Spleen (tissue), 11 donors: Measurements from ENCODE around the gene LRAT. TPM values are rescaled to one million over a fixed set of nuclear protein-coding genes. Genes with fewer than 3 reads are reported as not detected.
"Not testable (repeated sequence)": the region's sequence is repeated elsewhere in the genome, so short reads cannot be mapped to it uniquely, and the experiment has no call there.

Source experiments
- DNase-seq: peaks from one replicate; pipeline ENCODE4 v3.0.0-alpha.2; 2020
- H3K27ac ChIP-seq, 8 donors: fragments of 200-600 bp; sonication (generic) in 7 of 8; 1 replicate in 4 of 8; 2 replicates in 4 of 8; pipeline versions ENCODE4 v1.5.0 to v1.8.0; 2016 to 2021; ENCODE audit warnings: inconsistent platforms in 4 of 8, mild to moderate bottlenecking in 4 of 8, moderate library complexity in 1 of 8
- H3K27me3 ChIP-seq, 7 donors: fragments of 200-600 bp; sonication (generic) in 6 of 7; replicated peaks in 1 of 7; 1 replicate in 4 of 7; 2 replicates in 3 of 7; pipeline versions ENCODE4 v1.5.0 to v1.8.0; 2016 to 2021; ENCODE audit warnings: inconsistent platforms in 3 of 7, mild to moderate bottlenecking in 1 of 7
- H3K36me3 ChIP-seq, 6 donors: fragments of 200-600 bp; sonication (generic) in 5 of 6; 1 replicate in 4 of 6; 2 replicates in 2 of 6; pipeline versions ENCODE4 v1.5.0 to v1.8.0; 2016 to 2021; ENCODE audit warnings: inconsistent platforms in 2 of 6
- H3K4me1 ChIP-seq, 6 donors: fragments of 200-600 bp; sonication (generic) in 5 of 6; 1 replicate in 3 of 6; 2 replicates in 3 of 6; pipeline versions ENCODE4 v1.5.0 to v1.8.0; 2016 to 2021; ENCODE audit warnings: inconsistent platforms in 3 of 6
- H3K4me3 ChIP-seq, 8 donors: fragments of 200-600 bp; sonication (generic) in 7 of 8; 1 replicate in 4 of 8; 2 replicates in 4 of 8; pipeline versions ENCODE4 v1.5.0 to v1.8.0; 2016 to 2021; ENCODE audit warnings: inconsistent platforms in 4 of 8, mild to moderate bottlenecking in 4 of 8, moderate library complexity in 2 of 8
- H3K9me3 ChIP-seq, 8 donors: fragments of 200-600 bp; sonication (generic) in 7 of 8; 1 replicate in 4 of 8; 2 replicates in 4 of 8; pipeline versions ENCODE4 v1.5.0 to v1.8.0; 2016 to 2021; ENCODE audit warnings: inconsistent platforms in 4 of 8
- CTCF ChIP-seq, 11 experiments: fragments of 200-600 bp in 7 of 11; fragments of 450-650 bp in 4 of 11; sonication (generic) in 4 of 11; IDR thresholded peaks in 8 of 11; conservative IDR thresholded peaks in 3 of 11; 1 replicate in 7 of 11; 2 replicates in 4 of 11; pipeline versions ENCODE4 v1.4.0 to v1.8.0; 2016 to 2021; ENCODE audit warnings: antibody characterized with exemption in 11 of 11, inconsistent platforms in 4 of 11, mild to moderate bottlenecking in 1 of 11
- POLR2A ChIP-seq, 3 donors: fragments of 450-650 bp; IDR thresholded peaks; one replicate each; pipeline ENCODE4 v1.5.1; 2017; ENCODE audit warnings: antibody characterized with exemption in 3 of 3, mild to moderate bottlenecking in 1 of 3
- POLR2AphosphoS5 ChIP-seq, 3 donors: sonication (generic); formaldehyde crosslinking; IDR thresholded peaks; one replicate each; pipeline ENCODE4 v1.5.1; 2017; ENCODE audit warnings: antibody characterized with exemption in 3 of 3
- WGBS, 5 donors: extraction: QIAGEN DNeasy Blood & Tissue Kit in 3 of 5; methylation state at CpG; one replicate each; pipeline versions ENCODE4 v1.1.5 to v1.1.7; 2013 to 2018; 5-methylcytosine and 5-hydroxymethylcytosine counted together
- intact Hi-C: fragments of 100-400 bp; cut with DNase I; formaldehyde crosslinking; loops from one replicate; pipeline ENCODE4 v1.15.0; 2023; ENCODE audit warnings: low total_unique reads
- polyA plus RNA-seq, 3 donors: library from polyadenylated mRNA; stranded (reverse); fragments of 200-250 nt; gene quantifications; one replicate each; pipeline ENCODE4 v1.2.1, GENCODE V29; 2013
- total RNA-seq, 7 donors: library from RNA; depleted of rRNA in 3 of 7; stranded (reverse); fragments of >200 nt in 3 of 7; fragmentation: NEBNext Ultra II Directional in 4 of 7; extraction: Animal tissue kit (Norgen Biotek cat#: 25700) in 4 of 7; gene quantifications; one replicate each; pipeline versions ENCODE4 v1.1.0 to v1.2.1, GENCODE V29; 2016 to 2021
- donor health status: healthy with polysubstance abuse.
- donor health status: DM: no; HTN: no; CAD: no; lungs with moderate emphysema.
- donor health status: DM: no; HTN: no; CAD: no.
- donor health status: Bipolar disorder and iron deficiency.
- donor health status: healthy.
- donor health status: DM: no; HTN: no; CAD: no.
- donor health status: DM: yes; HTN: yes; CAD: no.

Gene LRAT
- total and polyA plus RNA-seq, 10 donors: 0.02 to 0.03 TPM; not detected in 8

GRCh38 chr4:154722262-154722661 is 21.5 kb upstream of the LRAT start:
- H3K27me3 ChIP-seq: no peaks in the 10 kb centered on the region
- H3K4me1 ChIP-seq: no peaks in the 10 kb centered on the region
- DNase-seq: no peak
- intact Hi-C loops: no loop called here
- TF ChIP-seq POLR2AphosphoS5 (IDR thresholded peaks at IDR 0.05) (no peak), CTCF (IDR thresholded peaks at IDR 0.05 in 8 of 11, conservative IDR thresholded peaks at IDR 0.05 in 3 of 11) (no peak), POLR2A (IDR thresholded peaks at IDR 0.05) (no peak)
- no peaks in the 10 kb centered on the region for H3K36me3 ChIP-seq
- no peaks in the 10 kb centered on the region for H3K9me3 ChIP-seq
- no peak overlapping the region for H3K27ac ChIP-seq
- no peak overlapping the region for H3K4me3 ChIP-seq

- H3K4me3 ChIP-seq, H3K36me3 ChIP-seq, H3K9me3 ChIP-seq, H3K27me3 ChIP-seq, H3K4me1 ChIP-seq, H3K27ac ChIP-seq, DNase-seq, intact Hi-C loops: not testable (repeated sequence)
- 74 to 85% (median 83%) methylated on average over 7 of the region's 7 CpGs for WGBS, 5 donors
These were observed 20.2 kb upstream of the LRAT start for GRCh38 chr4:154723601-154724000.

DNA sequence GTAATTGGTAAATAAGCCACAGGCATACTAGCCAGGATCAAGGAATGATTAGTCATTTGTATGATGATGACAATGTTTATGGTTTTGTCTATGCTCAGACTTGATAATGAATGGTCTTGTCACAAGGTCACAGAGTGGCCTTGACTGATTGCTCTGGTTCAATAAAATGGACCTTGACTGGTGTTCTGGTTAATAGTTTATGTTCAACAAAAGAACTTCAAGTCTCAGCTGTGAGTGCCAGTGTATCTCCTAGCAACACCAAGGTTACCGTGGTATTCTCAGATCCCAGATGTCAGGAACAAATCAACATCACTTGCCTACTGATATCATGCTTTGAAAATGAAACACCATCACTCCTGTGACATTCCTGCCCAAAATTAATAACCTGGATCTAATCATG is 16.3 kb upstream of the LRAT start:
- Histone ChIP-seq H3K36me3 (no peaks in the 10 kb centered on the region), H3K27ac (no peak overlapping the region), H3K9me3 (no peaks in the 10 kb centered on the region), H3K27me3 (peaks cover 0 to 6% (median 0%) of the 10 kb centered on the region in 7 donors), H3K4me1 (no peaks in the 10 kb centered on the region), H3K4me3 (no peak overlapping the region)
- 42 to 82% (median 65%) methylated on average over 1 of the region's 1 CpG for WGBS, 5 donors
- intact Hi-C loops: no loop called here
- no peak for DNase-seq
- TF ChIP-seq POLR2A (IDR thresholded peaks at IDR 0.05) (no peak), CTCF (IDR thresholded peaks at IDR 0.05 in 8 of 11, conservative IDR thresholded peaks at IDR 0.05 in 3 of 11) (no peak), POLR2AphosphoS5 (IDR thresholded peaks at IDR 0.05) (no peak)

DNA sequence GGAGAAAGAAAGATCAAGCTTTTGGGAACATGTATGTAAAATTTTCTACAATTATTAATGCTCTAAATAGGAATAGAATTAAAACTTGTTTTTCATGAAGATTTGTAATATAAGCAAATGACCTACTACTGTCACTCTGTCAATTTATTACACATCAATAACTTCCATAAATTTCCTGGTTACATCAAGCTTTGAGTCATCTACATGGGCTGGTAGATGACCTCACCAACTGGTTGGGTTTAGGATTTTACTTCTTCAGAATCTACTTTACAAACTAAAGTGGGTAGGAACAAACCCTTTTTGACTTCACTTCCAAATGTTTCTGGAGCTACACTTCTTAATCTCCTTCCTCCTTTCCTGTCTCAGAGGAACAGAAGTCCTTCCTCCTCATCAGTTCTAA is 12.0 kb upstream of the LRAT start:
- H3K27me3 ChIP-seq: peaks cover 0 to 15% (median 0%) of the 10 kb centered on the region in 7 donors
- no peak overlapping the region for H3K4me3 ChIP-seq
- no peaks in the 10 kb centered on the region for H3K9me3 ChIP-seq
- no peaks in the 10 kb centered on the region for H3K36me3 ChIP-seq
- no peaks in the 10 kb centered on the region for H3K4me1 ChIP-seq
- intact Hi-C loops: no loop called here
- TF ChIP-seq POLR2AphosphoS5 (IDR thresholded peaks at IDR 0.05) (no peak), POLR2A (IDR thresholded peaks at IDR 0.05) (no peak), CTCF (IDR thresholded peaks at IDR 0.05 in 8 of 11, conservative IDR thresholded peaks at IDR 0.05 in 3 of 11) (no peak)
- H3K27ac ChIP-seq: no peak overlapping the region
- no peak for DNase-seq

DNA sequence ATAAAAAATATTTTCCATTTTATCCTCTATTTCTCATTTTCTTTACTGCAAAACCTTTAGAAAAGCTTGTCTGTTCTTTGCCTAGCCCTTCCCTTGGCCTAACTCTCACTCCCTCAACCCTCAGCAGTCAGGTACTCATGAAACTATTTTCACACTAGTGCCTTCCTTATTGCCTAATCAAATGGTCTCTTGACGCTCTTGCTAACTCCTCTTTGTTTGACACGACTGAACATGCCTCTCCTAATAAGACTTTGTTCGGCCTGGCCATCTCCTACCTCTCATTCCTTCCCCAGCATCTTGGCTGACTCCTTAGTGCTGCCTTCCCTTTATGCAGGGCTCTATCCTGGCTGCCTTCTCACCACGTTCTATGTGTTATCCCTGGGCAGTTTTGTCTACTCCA is 11.1 kb upstream of the LRAT start:
- H3K4me1 ChIP-seq: no peaks in the 10 kb centered on the region
- no peaks in the 10 kb centered on the region for H3K36me3 ChIP-seq
- H3K9me3 ChIP-seq: no peaks in the 10 kb centered on the region
- H3K27ac ChIP-seq: no peak overlapping the region
- no peak for TF ChIP-seq POLR2AphosphoS5 (IDR thresholded peaks at IDR 0.05)
- no peak for TF ChIP-seq CTCF (IDR thresholded peaks at IDR 0.05 in 8 of 11, conservative IDR thresholded peaks at IDR 0.05 in 3 of 11)
- TF ChIP-seq POLR2A (IDR thresholded peaks at IDR 0.05): no peak
- WGBS, 5 donors: 79 to 89% (median 80%) methylated on average over 4 of the region's 4 CpGs
- intact Hi-C loops: no loop called here
- no peak for DNase-seq
- H3K27me3 ChIP-seq: peaks cover 0 to 15% (median 0%) of the 10 kb centered on the region in 7 donors
- no peak overlapping the region for H3K4me3 ChIP-seq
